HK-2 (cell line): Measurements from ENCODE around the gene KRTAP21-3.
"Not testable (repeated sequence)": the region's sequence is repeated elsewhere in the genome, so short reads cannot be mapped to it uniquely, and the experiment has no call there.

ENCODE experiments used
- DNase-seq: peaks from one replicate; pipeline ENCODE4 v3.0.0-alpha.2; 2018; ENCODE audit not compliant: unreplicated experiment

KRTAP21-3 gene, protein sequence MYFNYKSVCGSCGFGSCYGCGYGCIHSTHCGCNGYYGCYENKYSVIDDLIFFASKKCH

DNA sequence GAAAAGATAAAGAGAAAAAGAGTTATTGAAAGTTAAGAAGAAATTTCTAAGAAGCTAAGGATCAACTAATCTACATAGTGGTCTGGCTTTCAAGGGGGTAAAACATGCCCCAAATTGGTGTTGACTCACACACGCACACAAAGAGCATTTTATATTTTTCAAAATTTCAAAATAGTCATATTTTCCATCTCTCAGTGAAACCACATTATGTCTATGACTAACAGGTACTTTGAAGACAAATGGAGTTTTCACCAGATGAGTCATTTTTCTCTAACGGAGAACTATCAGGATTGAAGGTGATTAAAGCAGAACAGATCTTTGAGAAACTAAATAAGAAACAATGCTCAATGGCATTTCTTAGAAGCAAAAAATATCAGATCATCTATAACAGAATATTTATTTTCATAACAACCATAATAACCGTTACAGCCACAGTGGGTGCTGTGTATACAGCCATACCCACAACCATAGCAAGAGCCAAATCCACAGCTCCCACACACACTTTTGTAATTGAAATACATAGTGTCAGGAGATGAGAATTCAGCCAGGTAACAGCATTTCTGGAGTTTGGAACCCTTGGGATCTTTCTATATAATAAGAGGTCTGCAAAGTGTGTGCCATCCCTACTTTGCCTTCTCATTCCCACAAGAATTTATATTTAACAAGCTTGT lies at the start of gene KRTAP21-3:
TSS of gene KRTAP21-3 (minus strand) at position 539 of the 671 bp plus-strand sequence. CDS start at position 521, 18 bp downstream.
- no peak for DNase-seq

DNA sequence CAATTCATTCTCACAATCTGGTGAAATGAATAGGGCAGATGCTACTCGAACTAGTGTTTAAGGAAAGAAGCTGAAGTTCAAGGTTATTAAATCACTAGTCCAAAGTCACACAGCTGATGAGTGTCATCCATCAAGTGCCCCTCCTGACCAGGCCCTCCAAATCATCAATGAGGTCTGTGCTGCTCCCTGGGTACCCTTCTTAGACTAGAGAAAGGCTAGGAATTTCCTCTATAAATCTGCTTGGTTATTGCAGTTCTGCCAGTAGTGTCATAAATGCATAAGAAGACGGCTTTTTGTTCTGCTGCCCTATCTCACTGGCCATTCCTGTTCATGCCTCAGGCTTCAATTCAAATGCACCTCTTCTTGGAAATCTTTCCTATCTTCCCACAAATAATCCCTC lies 42.2 kb upstream of the KRTAP21-3 start:
- no peak for DNase-seq

DNA sequence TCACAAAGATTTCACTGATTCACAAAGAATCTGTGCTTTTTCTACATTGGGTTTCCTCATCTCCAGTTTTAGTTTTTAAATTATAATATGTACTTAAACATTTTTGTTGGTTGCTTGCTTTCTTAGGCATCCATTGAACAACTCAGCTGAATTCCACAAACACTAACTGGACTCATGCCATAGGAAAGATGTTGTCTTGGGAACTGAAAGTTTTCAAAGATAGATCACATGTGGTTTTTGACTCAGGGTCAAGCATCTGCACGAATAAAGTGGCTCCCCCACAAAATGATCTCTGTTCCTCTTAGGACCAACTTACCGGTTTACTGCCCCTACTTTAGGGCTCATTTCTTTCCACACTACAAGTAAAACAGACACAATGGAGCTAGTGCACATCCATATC lies 39.7 kb upstream of the KRTAP21-3 start:
- DNase-seq = no peak

DNA sequence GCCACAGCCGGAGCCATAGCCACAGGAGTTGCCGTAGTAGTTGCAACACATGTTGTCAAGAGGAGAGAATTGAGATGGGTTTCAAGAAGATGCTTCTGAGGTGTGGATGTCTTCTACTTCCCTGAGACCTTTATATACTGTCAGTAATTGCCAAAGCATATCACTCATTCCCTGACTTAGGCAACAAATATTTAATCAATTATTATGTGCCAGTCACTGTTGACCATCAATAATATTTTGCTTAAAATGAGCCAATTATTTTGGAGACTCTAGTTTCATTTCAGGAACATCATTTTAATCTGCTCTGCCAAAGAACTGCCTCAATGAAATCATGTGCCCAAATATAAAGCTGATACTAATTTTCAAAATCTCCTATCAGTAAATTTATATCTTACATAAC lies 36.8 kb upstream of the KRTAP21-3 start, which contains the start of gene KRTAP21-1:
TSS of gene KRTAP21-1 (minus strand) at position 101 of the 400 bp plus-strand sequence. CDS start at position 51, 50 bp downstream.
- DNase-seq = not testable (repeated sequence)

DNA sequence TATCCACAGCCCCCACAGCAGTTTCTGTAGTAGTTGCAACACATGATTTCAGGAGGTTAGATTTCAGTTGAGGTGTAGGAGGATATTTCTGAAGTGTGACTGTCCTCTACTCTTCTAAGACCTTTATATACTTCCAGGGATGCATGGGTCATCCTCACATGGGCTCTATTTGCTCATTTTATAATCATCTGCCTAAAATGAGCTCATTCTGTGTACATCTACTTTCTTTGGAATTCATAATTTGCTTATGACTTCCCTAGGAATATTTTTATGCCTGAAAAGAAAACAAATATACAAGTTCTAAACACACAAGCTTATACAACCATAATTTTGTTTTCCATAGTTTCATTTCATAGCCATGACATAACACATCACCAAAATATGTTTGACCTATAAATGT lies 28.6 kb upstream of the KRTAP21-3 start, which contains the start of gene KRTAP21-2:
TSS of gene KRTAP21-2 (minus strand) at position 101 of the 400 bp plus-strand sequence. CDS start at position 44, 57 bp downstream.
- no peak for DNase-seq

DNA sequence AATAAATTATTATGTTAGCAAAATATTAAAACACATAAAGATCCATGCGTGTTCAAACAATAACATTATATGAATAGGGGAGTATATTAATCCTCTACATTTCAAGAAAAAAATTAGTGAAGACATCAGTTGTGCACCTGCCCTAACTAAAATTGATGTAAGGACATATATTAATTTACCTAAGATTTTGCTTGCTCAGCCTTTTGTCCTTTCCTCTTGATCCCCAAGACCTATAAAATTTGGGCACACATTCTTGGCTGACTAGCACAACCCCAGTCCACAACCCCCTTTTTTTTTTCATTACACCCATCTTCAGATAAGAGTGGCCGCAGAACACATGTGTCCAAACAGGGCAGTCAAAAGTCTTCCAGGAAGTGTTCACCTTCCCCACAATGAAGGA lies 21.9 kb upstream of the KRTAP21-3 start:
- DNase-seq = no peak

DNA sequence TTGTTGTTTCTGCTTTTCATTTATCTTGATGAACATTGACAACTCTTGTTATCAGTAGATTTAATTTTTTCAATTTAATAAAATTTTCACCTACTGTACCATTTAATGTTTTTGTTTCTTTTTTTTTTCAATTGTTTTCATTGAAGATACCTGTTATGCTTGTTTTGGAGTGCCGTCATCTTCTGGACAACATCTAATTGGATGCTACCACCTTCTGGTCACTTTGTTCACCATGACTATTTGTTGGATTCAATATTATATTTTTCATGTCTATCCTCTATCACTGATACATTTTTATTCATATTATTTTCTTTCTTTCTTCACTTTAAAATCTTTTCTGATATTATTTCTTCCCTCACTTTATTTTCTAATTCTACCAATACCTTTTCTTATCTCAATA lies 14.4 kb upstream of the KRTAP21-3 start:
- no peak for DNase-seq

DNA sequence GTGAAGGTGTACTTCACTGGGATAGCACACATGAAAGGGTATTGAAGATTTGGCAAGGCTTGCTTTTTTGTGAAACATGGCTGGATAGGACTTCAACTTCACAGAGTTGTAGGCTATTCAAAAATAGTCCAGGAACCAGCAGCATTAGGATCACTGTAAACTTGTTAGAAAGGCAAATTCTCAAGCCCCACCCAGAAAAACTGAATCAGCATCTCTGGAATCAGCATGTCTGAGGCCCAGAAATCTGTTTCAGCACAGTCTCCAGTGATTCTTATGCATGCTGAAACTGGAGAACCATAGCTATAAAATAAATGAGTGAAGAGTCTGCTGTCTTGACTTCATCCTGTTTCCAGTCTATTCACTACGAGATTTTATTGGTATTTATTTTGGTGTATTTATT lies 8.1 kb upstream of the KRTAP21-3 start:
- no peak for DNase-seq

DNA sequence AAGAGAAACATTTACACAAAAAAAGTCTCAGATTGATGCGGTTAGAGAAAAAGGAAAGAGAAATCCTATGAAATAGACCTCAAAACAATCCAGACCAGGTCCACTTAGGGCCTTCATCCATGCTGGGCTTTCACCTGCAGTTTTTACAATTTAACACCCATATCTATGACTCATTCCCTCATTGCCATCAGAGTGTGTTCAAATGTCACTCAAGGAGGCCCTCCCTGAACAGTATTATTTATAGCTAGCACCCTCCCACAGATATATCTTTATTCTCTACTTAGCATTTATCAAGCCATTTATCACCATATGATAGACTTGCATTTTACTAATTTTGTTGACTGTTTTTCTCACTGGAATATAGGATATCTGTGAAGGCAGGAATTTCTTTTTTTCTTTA lies 824 bp upstream of the KRTAP21-3 start:
- no peak for DNase-seq

DNA sequence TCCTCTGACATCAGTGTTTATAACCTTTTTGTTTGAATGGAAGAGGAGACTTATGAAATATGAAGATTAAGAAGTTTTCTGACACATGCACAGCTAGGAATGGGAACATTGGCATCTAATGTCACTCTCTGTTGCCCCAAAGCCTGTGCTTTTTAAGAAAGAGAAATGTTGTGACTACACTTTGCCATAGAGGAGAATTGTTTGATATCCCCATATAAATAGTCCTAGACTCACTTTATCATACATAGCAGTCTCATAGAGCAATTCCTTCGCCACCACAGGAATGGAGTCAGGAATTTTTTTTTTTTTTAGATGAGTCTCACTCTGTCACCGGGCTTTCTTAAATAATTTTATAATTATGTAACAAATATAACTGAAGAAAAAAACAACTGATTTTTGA lies 1.5 kb downstream of the KRTAP21-3 start:
- no peak for DNase-seq

DNA sequence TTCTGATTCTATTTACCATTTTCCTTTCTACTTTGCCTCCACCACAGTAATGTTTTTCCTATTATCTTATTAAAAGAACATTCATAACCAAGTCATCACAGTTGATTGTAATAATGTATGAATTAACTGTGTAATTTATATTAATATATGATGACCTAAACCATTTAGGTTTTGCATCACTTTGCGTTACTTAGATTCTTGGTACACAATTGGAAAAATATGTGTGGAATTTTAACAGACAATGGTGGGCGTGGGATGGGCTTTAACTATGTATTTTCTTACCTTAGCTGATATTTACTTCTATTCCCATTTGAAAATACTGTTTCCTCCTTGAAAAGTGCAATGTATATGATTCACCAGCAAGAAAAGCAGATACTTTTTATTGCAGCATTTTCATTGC lies 3.6 kb downstream of the KRTAP21-3 start:
- DNase-seq = no peak

DNA sequence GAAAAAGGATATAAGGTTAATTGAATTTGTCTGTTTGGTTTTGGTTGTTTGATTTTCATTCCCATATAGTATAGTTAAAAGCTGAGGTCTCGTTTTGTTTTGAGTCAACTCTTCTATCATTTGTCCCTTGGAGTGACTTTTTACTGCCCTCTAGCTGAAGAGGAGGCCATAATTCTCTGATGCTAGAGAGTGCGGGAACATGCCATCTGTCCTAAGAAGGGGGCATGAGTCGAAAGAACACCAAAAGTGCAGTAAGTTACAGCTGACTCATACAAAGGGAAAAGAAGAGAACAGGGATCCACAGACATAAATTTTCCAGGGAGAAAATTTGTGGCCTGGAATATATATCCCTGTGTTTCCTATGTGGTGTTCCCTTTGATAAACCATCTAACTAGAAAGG lies 4.1 kb downstream of the KRTAP21-3 start:
- DNase-seq = no peak

DNA sequence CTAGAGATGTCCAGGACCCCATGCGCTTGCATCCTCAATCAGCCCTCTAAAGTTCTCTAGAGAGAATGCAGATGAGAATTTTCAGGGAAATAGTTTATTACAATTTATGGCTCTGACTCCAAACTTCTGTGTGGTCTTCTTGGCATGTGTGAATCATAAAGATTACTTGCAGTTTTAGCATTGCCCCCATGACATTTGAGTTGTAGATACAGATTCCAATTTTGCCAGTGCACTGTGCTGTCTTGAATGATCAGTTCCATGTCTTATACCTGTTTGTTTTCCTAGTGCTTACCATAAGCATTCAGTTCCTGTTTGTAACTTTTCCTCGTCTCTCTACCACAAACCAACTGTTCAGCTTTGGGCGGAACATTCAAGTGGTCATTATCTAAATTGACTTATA lies 4.8 kb downstream of the KRTAP21-3 start:
- no peak for DNase-seq

DNA sequence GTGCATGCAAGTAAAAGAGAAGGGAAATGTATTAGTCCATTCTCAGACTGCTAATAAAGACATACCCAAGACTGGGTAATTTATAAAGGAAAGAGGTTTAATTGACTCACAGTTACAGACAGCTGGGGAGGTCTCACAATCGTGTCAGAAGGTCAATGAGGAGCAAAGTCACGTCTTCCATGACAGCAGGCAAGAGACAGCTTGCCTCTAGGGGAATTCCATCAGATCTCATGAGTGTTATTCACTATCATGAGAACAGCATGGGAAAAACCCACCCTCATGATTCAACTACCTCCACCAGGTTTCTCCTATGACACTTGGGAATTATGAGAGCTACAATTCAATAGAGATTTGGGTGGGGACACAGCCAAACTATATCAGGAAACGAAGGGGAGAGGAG lies 8.1 kb downstream of the KRTAP21-3 start:
- DNase-seq = no peak

DNA sequence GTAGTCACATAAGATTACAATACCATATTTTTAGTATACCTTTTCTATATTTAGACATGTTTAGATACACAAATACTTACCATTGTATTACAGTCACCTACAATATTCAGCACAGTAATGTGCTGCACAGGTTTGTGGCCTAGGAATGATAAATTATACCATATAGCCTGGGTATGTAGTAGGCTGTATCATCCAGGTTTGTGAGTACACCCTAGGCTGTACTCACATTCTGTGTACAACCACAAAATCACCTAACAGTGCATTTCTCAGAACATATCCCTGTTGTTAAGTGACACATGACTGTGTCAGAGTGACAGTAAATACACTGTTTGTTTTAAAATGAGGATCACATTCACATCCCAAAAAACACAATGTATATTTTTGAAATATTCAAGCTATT lies 11.2 kb downstream of the KRTAP21-3 start:
- DNase-seq = no peak

DNA sequence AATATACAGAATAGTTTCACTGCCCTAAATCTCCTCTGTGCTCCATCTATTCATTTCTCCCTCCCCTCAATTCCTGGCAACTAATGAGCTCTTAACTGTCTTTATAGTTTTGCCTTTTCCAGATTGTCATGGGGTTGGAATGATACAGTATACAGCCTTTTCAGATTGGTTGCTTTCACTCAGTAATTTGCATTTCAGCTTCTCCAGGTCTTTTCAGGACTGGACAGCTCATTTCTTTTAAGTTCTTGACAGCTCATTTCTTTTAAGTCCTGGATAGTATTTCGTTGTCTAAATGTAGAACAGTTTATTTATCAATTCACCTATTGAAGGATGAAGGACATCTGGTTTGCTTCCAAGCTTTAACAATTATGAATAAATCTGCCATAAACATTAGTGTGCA lies 22.6 kb downstream of the KRTAP21-3 start:
- no peak for DNase-seq

DNA sequence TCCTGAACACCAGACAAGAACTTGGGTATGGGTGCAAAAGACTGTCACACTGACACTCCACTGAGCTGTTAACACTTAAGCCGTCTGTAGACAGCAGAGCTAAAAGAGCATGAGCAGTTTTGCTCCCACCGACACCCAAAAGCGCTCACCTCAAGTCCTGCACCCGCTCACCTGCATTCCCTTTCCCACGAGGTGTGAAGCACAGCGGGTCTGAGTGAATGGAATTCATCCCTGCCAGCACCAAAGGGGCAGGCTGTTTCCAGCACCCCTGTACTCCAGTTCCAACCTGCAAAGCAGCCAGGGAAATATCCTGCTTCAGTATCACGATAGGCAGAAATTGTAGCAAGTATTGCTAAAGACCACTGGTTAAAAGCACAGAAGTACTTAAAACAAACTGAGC lies 28.8 kb downstream of the KRTAP21-3 start:
- no peak for DNase-seq

DNA sequence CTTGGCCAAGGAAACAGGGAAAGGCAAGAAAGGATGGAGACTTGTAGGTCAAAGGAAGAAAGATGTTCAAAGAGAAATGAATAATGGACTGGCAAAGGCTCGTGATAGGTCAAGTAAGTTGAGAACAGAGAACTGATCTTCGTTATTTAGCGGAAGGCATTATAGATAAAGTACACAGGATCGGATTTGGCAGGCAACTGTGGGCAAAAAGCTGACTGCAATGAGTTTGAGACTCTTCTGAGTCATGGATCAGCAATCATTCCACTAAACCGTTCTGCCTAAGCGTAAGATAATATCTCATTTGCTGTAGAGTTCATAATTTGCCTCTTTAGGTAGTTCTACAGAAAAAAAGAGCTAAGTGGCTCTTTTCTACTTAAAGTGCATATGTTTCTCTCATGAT lies 34.1 kb downstream of the KRTAP21-3 start:
- no peak for DNase-seq

DNA sequence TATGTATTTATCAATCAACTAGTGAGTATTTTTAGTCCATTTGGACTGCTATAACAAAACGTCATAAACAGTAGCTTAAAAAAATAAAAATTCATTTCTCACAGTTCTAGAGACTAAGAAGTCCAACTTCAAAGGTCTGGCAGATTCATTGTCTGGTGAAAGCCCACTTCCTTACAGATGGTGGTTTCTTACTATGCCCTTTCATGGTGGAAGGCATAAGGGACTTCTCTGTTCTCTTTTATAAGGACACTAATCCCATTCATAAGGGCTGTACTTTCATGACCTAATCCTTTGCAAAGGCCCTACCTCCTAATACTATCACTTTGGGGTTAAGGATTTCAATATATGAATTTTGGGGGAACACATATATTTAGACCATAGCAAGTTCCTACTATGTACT lies 38.0 kb downstream of the KRTAP21-3 start:
- DNase-seq = no peak

DNA sequence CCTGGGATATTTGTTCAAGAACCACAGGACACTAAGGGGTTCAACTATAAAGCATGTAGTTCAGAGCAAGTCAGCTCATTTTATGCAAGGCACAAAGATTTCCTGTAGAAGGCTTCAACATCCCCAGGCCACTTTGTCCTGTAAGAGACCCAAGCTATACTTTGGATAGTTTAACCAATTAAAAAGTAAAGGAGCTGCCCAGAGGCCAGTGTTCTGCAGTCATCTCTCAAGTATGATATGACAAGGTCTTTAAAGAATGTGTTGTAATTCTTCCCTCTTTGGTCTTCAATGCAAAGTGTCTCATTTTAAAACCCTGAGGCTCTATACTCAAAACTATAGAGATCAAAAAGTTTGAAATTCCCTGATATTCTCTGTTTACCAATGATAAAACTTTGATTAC lies 41.8 kb downstream of the KRTAP21-3 start:
- no peak for DNase-seq

DNA sequence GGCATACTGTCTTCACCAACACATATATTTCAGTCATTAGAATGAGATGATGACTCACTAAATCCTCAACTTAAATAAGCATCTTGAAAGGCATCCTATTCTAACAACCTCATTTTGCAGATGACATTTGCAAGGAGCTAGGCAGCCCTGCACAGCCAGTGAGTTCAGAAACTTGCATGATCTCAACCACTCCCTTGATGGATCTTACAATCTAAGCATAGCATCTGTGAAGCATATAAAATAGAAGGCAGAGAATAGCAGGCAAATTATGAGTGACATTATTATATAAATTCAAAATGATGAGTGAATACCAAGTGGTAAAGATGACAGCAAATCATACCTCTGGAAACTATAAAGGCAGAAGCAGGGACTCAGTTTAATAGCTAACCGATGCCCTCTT lies 44.3 kb downstream of the KRTAP21-3 start:
- no peak for DNase-seq

DNA sequence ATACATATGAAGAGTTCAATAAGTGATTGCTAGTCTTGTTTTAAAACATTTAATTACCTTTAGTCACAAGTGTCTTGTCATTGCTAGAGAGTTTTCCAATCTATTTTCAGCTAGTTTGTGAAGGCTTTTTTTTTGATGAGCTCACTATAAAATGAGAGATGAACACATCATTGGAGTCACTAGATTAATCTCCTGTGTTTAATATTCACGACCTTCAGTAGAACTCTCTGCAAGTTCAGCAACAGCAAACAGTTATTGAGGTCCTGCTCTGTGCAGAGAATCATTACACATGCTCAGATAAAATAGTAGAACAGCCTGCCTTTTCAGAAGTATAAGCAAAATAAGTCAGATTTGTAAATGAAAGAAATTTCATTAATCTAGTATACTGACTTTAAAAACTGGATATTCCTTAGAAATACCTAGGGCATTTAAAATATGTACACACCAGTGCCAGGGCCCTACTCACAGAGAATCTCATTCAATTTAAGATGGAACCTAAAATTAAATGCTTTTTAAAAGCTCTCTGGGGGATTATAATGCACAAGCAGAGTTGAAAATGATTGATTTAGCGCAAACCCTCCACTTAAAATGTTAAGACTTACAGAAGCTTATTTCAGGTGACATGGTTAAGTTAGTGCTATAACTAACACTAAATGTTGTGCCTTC lies 45.5 kb downstream of the KRTAP21-3 start:
- DNase-seq = no peak

DNA sequence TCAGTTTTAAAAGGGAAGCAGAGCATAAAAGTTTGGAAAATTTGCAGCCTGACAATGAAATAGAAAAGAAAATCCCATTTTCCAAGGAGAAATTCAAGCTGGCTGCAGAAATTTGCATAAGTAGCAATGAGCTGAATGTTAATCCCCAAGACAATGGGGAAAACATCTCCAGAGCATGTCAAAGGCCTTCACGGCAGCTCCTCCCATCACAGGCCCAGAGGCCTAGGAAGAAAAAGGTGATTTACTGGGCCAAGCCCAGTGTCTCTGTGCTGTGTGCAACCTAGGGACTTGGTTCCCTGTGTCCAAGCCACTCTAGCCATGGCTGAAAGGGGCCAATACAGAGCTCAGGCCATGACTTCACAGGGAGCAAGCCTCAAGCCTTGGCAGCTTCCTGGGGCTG lies 49.8 kb downstream of the KRTAP21-3 start:
- DNase-seq = no peak
